HG02973 (cell line): ENCODE measurements around the gene SLC6A19.

Experiments
- ATAC-seq: cut with Tn5 transposase; IDR thresholded peaks from one replicate; pipeline ENCODE4 v1.9.1; 2021; ENCODE audit warnings: moderate library complexity; ENCODE audit not compliant: unreplicated experiment

SLC6A19 gene

DNA sequence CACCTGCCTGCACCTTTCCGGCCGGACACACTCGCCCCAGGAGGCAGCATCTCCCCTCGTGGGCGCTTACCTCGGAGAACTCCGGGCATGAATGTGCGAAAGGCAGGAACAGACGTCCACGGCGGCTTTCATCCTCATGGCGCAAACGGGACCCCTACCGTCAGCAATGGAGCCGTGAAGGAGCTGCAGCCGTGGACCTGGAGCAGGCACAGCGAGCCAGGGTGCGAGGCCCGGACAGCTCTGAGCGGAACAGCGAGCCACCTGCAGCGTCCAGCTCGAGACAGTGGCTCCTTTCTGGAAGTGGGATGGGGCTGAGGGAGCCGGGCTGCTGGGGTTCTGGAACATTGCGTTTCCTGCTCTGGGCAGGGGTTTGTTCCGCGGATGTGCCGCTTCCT lies 7.8 kb upstream of the SLC6A19 start:
- ATAC-seq: no peak

DNA sequence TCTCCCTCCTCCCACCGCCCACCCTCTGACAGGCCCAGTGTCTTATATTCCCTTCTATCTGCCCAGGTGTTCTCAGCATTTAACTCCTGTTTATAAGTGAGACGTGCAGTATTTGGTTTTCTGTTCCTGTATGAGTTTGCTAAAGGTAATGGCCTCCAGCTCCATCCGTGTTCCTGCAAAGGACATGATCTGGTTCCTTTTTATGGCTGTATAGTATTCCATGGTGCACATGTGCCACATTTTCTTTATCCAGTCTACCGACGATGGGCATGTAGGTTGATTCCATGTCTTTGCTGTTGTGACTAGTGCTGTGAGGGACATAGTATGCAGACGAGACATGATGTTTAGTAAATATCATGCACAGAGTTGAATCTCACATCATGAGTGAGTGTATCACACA lies 7.0 kb upstream of the SLC6A19 start:
- ATAC-seq: no peak

DNA sequence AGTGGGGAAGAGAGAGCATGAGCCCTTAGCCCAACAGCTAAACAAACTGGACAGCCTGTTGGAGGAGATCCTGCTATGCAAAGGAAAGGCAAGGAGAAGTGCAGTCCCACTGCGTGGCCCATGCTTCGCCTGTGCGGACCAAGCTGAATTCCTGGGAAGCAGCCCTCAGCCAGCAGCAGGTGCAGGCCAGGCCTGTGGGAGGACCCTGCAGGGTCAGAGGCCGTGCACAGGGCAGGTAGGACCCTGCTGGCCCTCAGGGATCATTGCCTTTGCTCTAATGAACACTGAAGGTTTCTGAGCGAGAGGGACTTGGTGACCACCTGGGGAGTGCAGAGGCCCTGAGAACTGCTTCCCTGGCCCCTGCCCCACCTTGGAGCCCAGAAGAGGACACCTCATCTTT lies 6.0 kb upstream of the SLC6A19 start:
- no peak for ATAC-seq

DNA sequence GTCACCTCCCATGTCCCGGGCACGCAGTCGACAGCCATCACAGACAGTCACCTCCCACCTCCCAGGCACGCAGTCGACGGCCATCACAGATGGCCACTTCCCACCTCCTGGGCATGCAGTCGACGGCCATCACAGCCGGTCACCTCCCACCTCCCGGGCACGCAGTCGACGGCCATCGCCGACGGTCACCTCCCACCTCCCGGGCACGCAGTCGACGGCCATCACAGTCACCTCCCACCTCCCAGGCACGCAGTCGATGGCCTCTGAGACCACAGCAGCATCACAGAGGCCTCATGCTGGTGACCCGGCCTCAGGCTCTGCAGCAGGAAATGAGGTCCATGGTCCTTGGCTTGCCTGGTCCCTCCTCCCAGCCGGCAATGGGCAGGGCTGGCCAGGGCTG lies 5.5 kb upstream of the SLC6A19 start:
- no peak for ATAC-seq

DNA sequence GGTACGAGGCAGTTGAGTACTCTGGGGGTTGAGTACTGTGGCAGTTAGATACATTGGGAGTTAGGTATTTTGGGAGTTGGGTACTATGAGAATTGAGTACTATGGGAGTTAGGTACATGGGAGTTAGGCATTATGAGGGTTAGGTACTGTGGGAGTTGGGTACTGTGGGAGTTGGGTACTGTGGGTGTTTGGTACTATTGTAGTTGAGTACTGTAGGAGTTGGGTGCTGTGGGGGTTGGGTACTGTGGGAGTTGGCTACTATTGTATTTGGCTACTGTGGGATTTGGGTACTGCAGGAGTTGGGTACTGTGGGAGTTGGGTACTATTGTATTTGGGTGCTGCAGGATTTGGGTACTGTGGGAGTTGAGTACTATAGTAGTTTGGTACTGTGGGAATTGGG lies 4.8 kb upstream of the SLC6A19 start:
- ATAC-seq: no peak

DNA sequence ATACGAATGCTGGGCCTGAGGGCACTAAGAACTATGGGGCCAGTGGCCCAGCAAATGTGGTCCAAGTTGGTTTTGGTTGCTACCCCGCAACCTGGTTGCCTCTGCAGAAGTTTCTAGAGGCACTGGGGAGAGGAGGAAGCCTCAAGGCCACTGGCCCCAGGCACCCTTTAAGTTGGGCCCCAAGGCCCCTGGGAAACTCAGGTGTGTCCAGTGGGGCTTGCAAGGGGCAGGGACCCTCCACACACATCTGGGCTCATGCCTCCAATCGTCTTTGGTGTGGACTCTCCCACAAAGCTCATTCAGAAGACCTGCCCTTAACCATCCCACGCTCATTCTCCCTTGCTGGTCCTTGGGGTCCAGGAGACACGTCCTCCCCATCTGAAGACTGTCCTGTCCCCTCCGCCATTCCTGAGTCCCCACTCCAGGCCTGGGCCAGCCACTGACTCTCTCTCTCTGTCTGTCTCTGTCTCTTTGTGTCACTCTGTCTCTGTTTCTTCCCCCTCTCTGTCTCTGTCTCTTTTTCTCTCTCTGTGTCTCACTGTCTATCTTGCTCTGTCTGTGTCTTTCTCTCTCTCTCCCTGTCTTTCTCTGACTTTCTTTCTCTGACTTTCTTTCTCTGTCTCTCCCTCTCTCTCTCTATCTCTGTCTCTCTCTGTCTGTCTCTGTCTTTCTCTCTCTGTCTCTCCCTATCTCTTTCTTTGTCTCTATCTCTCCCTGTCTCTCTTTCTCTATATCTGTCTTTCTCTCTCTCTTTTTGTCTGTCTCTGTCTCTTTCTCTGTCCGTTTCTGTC lies 3.3 kb upstream of the SLC6A19 start:
- no peak for ATAC-seq

DNA sequence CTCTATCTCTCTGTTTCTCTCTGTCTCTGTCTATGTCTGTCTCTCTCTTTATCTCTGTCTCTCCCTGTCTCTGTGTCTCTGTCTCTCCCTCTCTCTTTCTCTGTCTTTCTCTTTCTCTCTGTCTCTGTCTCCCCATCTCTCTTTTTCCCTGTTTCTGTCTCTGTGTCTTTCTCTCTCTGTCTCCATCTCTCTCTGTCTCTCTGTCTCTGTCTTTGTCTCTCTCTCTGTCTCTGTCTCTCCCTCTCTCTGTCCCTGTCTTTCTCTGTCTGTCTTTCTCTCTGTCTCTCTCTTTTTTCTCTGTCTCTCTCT lies 2.1 kb upstream of the SLC6A19 start:
- no peak for ATAC-seq

DNA sequence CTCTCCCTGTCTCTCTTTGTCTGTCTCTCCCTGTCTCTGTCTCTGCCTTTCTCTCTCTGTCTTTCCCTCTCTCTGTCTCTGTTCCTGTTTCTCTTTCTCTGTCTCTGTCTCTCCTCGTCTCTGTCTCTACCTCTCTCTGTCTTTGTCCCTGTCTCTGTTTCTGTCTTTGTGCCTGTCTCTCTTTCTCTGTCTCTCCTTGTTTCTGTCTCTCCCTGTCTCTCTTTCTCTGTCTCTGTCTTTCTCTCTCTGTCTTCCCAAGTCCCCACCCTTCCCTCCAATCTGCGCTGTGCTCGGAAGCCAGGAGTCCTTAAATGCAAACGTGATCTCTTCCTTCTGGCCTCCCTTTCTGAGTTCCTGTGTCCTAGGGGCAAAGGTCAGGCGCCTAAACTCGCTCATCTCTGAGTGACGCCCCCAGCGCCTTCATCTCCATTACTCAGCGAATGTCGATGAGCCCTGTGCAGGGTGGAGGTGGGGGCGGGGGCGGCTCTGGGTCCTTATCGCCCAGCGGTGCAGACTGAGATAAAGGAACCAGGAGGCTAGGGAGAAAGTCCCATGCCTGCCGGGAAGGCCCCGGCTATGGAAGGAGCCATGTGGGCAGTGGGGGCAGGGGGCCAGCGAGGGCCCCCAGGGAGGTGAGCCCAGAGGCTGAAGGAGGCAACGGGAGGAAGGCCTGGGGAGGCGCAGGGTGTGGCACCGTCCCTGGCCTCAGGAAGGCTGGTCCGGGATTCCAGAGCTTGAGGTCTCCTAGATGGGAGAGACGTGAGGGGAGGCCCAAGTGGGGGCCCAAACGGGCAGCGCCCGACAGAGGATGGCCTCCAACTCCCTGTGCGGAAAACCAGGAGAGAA lies 1.5 kb upstream of the SLC6A19 start:
- no peak for ATAC-seq

DNA sequence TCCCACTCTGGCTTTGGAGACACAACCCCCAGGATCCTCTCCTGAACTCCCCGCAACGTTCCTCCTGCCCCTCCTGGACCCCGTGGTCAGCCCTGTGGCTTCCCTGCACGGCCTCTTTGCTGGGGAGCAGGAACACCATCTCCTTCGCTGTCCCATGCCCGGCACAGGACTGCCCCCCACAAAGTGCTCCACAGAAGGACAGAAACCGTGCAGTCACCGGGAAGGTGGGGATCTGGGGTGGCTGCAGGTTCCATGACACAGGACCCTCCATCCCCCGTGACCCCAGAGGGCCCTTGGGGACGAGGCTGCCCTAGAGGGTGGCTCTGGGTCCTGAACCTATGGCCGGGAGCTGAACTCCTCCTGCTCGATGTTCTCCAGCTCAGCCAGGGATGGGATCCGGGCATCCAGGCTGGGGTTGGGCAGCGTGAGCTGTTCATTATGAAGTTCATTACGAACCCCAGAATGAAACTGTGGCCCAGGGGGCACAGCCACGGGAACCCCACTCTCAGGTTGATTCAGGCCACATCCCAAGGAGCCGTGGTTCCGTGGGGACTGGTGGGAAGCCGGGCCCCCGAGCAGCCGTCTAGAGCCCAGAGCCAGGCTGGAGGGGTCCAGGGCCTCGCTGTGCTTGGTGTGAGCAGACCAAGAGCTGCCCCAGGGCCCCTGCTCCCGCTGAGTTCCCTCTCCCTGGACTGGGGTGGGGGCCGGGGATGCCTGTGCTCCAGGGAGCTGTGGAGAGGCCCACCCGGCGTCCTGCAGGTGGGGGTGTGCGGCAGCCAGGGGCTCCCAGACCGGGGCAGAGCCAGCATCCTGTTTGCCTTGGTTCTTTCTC lies 684 bp upstream of the SLC6A19 start:
- ATAC-seq: no peak

DNA sequence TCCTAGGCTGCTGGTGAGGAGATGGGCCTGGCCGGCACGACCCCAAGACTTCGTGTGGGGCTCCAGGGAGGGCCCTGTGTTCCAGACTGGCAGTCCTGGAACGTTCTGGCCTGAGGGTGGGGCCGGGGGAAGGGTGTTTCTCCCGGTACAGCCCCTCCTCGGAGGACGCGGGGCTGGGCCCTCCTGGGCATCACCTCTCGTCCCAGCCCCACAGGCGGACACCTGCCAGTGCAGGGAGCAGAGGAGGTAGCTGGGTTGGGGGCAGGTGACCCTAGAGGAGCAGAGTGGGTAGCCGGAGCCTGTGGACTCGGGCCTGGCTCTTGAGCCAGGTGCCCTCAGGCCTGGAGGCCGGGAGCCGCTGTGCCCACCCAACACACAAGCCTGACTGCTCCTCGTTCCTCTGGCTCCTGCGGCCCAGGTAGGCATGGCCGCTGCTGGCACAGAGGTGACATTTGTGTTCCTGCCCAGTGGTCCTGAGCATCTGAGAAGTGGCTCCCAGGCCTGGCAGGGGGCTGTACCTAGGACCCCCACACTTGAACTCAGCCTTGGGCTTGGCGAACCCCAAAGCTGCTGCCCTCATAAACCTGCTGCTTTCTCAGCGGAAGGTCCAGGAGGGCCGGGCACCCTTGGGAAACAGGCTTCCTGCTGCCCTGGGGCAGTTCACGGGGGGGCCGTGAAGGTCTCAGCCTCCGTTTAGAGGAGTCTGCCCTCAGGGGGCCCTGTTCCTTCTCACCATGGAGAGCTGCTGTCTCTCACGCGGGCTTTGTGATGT lies 817 bp downstream of the SLC6A19 start:
- ATAC-seq: no peak

DNA sequence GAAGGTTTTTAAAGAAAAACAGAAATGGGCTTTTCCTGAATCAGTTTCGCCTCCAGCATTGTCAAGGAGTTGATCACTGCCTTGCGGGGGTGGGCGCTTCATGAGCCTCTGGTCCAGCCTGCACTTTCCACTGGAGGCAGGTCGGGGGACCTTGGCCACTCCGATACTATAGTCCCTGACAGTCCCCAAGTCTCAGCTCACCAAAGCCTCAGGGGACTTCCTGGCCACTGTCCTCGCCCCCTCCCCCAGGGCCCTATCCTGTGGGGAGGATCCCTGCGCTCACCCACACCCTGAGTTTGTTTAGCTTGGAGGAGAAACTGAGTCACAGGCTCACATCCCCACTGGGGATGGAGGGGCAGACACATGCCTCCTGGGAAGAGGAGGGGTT lies 1.4 kb downstream of the SLC6A19 start:
- ATAC-seq: no peak

DNA sequence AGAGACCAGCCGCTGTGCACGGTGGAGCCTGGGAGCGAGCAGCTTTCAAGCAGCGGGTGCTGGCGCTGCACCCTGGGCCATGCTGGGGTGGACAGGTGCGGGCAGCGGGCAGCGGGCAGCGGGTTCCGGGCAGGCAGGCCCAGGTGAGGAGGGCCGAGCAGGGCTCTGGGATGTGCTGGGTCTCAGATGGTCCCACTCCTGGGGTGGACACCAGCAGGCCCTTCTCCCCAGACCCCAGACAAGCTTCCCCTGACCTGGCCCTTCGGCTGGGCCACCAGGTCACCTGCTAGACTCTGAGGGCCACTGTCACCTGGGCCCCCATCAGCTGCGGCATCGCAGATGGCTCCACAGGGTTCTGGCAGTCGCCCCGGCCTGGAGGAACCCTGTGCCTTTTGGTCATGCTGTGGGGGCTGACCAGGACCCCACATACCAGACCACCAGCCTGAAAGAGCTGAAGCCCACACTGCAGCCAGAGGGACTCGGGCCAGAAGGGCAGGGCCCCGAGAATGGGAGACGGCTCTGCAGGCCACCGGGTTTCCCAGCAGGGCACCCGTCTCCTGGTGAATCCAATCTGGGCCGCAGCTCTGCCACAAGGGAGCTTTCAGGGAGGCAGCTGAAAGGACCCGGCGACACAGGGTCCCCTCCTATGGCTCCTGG lies 2.0 kb downstream of the SLC6A19 start:
- ATAC-seq: no peak

DNA sequence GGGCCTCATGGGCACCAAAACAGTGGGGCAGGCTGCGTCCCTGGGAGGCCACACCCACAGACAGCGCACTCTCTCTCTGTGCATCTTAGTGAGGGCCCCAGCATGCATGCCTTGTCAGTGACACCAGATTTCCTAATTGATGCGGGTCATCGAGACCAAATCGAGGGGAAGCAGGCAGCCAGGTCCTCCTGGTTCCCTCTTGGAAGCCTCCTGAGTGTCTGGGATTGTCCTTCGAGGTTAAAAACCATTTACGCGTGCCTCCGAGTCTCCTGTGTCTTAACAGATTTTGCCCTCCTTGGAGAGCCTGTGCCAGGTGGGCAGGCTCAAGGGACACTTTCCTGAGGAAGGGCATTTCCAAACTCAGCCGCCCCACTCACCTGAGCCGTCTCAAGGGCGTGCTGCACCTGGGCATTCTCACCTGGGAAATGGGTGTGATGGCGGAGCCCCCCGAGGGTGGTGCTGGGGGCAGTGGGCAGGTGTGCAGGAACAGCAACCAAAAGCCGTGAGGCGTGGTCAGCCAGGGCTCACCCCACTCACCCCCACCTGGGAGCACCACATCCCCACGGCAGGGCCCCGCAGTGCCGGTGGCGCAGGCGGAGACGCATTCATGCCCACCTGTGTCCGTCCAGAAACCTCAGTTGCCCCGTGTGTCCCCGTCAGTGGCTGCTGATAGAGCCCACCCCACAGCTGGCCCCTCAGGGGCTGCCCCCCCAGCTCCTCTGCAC lies 2.7 kb downstream of the SLC6A19 start:
- ATAC-seq: no peak

DNA sequence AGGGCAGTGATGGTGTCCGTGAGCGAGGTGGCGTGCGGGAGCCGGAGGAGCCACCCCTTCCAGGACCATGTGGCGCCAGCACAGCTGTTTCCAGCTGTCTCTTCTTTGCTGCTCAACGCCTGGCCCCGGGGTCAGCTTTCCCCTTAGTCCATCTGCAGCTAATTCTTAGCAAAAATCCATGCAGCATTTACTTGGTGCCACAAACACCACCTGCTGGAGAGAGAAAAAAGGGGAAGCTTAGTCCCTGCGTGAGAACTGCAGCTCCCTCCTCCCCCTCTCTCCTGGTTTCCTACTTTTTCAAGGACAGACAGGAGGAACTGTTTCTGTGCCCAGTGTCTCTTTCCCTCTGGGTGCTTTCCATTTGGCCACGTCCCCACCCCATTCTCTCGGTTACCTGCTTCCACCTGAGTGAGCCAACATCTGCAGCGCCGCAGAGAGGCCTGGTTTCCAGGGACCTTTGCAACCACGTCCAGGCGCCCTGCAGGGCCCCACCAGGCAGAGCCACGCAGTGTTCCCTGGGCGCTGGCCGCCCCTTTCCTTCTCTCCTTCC lies 3.4 kb downstream of the SLC6A19 start:
- ATAC-seq: no peak

DNA sequence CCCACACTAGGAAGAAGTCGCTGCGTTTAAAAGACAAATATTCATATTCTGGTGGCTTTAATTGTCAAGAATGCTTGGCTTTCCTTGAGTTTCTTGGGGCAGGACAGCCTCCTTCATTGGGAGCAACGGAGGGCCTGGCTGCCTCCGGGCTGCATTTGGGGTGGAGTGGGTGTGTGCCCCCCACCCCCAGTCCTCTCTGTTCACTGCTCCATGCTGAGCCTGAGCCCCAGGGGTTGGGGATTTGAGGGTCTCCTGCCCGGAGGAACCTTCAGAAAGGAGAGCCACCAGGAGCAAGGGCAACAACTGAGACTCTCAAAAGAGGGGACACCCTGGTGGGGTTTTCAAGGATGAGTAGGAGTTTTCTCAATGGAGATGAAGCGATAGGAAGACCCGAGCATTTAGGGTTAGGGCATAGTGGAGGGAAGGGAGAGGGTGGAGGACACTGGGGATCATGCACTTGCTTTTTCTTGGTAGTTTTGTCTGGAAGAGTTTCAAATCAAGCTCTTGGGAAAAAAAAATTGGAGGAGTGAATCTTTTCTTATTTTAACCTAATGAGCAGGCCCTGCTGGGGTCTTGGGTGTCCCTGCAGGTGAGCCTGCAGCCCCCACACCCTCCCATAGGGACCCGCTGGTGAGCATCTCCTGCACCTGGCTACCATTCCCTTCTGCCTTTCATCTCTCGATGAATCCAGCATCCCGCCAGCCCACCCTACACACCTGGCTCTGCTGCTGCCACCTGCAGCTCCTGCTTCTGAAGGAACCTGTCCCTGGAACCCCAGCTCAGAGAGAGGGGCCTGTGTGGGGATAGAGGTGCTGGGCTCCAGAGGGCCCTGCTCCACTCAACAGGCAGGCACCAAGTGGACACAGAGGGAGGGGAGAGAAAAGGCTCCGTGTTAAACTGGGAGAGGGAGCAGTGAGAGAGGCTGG lies 4.1 kb downstream of the SLC6A19 start:
- no peak for ATAC-seq

DNA sequence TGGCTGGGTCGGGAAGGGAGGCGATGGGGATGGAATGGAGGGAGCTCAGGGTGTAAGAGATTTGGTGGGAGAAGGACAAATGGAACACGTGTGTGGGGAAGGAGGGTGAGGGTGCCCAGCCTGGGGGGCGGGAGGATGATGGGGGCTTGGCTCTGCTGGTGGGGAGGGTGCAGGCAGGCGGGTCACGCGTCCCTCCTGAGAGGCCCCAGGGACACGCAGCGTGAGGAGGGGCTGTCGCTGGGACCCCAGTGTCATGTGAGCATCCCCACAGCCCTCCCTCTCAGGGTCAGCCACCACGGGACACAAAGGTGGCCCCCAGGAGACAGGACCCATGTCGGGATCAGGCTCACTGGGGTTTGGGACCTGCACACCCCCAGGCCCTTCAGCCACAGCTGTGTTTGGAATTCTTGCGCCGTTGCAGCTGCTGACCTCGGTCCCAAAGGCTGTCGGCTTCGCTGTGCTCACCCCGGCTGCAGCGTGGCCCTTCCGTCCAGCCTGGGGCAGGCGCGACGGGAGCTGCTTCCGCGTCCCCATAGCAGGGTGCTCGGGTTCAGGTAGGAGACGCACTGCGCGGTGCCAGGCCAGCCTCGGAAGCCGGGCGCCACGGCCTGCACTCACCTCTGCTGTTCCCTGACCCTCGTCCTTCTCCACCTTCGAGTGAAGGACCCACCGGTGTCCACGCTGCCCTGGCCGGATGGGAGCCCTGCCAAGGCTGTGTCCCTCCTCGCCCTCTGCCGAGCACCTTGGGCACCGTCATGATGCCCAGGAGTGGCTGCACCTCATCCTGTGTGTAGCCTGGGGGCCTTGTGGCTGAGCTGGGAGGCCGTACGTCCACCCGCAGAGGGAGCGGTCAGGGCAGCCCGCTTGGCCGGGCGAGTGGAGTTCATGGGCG lies 5.4 kb downstream of the SLC6A19 start:
- no peak for ATAC-seq

DNA sequence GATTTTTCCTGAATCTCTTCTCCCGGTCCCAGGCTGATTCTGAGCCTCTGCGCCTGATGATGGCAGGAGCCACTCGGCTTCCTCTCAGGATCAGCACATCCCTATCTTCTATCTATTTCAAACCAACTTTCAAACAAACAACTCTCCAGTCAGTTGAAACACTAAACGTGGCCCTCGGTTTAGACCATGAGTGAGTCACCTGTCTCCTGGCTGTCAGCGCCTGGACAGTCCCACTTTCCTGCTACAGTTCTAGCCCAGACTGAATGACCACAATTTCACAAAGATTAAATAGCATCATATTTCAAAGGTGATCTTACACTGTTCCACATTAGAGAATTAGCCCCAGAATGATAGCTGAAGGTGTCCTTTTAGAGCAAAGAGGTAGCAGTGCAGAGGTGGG lies 6.2 kb downstream of the SLC6A19 start:
- no peak for ATAC-seq
